H1 (cell line): ENCODE measurements around the gene ZNF512B. TPM values are rescaled to one million over a fixed set of nuclear protein-coding genes. Genes with fewer than 3 reads are reported as not detected.

ENCODE experiments used
- CTCF ChIA-PET: fragments of 300-600 bp; sonication (Branson Sonifier 250); formaldehyde crosslinking; loops from one replicate; lab custom pipeline; 2021; ENCODE audit not compliant: partially characterized antibody; lab: Charles Lee
- POLR2A ChIA-PET: fragments of 300-600 bp; sonication (Branson Sonifier 250); formaldehyde crosslinking; loops from one replicate; lab custom pipeline; 2021; ENCODE audit warnings: inconsistent platforms; ENCODE audit not compliant: partially characterized antibody; lab: Charles Lee
- DNase-seq, 2 experiments: peaks; one replicate each; pipeline versions ENCODE4 v3.0.0 to v3.0.0-alpha.2; 2010 to 2022; ENCODE audit warnings: low spot score in 2 of 2, low read depth in 1 of 2, mixed read lengths in 1 of 2
- FAIRE-seq: peaks from 2 replicates; lab custom pipeline; 2011; peaks lifted over from hg19 to GRCh38; lab: Jason Lieb, UNC
- H2AFZ ChIP-seq: 2 replicates; pipeline ENCODE4 v1.8.1; 2012; ENCODE audit warnings: low read length, inconsistent platforms
- H2AK5ac ChIP-seq: 2 replicates; pipeline ENCODE4 v1.6.1; 2013; ENCODE audit warnings: low read depth, low read length
- H2BK120ac ChIP-seq: replicated peaks from 2 replicates; pipeline ENCODE3; 2013; ENCODE audit warnings: low read depth, low read length, inconsistent platforms
- H2BK12ac ChIP-seq: 2 replicates; pipeline ENCODE4 v1.6.1; 2013; ENCODE audit warnings: low read depth, low read length
- H2BK15ac ChIP-seq: 2 replicates; pipeline ENCODE4 v1.6.1; 2013; ENCODE audit warnings: low read length
- H2BK20ac ChIP-seq: 2 replicates; pipeline ENCODE4 v1.6.1; 2013; ENCODE audit warnings: low read length
- H2BK5ac ChIP-seq: 2 replicates; pipeline ENCODE4 v1.6.1; 2013; ENCODE audit warnings: low read depth, low read length
- H3K14ac ChIP-seq: 2 replicates; pipeline ENCODE4 v1.6.1; 2013; ENCODE audit warnings: inconsistent platforms; ENCODE audit not compliant: insufficient read length
- H3K18ac ChIP-seq: 2 replicates; pipeline ENCODE4 v1.6.1; 2013; ENCODE audit warnings: low read length; ENCODE audit errors: extremely low read depth
- H3K23ac ChIP-seq: 2 replicates; pipeline ENCODE4 v1.6.1; 2013; ENCODE audit warnings: inconsistent platforms; ENCODE audit not compliant: insufficient read length
- H3K23me2 ChIP-seq: 2 replicates; pipeline ENCODE4 v1.6.1; 2013; ENCODE audit warnings: low read depth, low read length
- H3K27ac ChIP-seq: 2 replicates; pipeline ENCODE4 v1.6.1; 2011; ENCODE audit warnings: low read depth, low read length, inconsistent platforms
- H3K27me3 ChIP-seq, 4 experiments: replicated peaks in 1 of 4; 1 replicate in 1 of 4; 2 replicates in 3 of 4; pipeline versions ENCODE4 v1.6.1 to v1.8.1; 2011 to 2013; ENCODE audit warnings: low read length in 3 of 4, mild to moderate bottlenecking in 3 of 4, inconsistent platforms in 2 of 4, mixed read lengths in 2 of 4, moderate library complexity in 1 of 4; ENCODE audit not compliant: control insufficient read depth in 3 of 4, insufficient read depth in 3 of 4; ENCODE audit errors: extremely low read depth in 1 of 4
- H3K36me3 ChIP-seq, 4 experiments: 2 replicates each; pipeline versions ENCODE4 v1.6.1 to v1.8.1; 2011 to 2013; ENCODE audit warnings: mild to moderate bottlenecking in 4 of 4, low read length in 3 of 4, moderate library complexity in 2 of 4, control low read depth in 1 of 4, inconsistent platforms in 1 of 4; ENCODE audit not compliant: insufficient read depth in 4 of 4, control insufficient read depth in 2 of 4
- H3K4ac ChIP-seq: replicated peaks from 2 replicates; pipeline ENCODE3; 2013; ENCODE audit warnings: low read length, low read depth, mixed read lengths, inconsistent platforms; ENCODE audit not compliant: insufficient read length
- H3K4me1 ChIP-seq, 4 experiments: replicated peaks in 1 of 4; 1 replicate in 1 of 4; 2 replicates in 3 of 4; pipeline versions ENCODE4 v1.6.1 to v1.8.1; 2011 to 2013; ENCODE audit warnings: low read length in 3 of 4, inconsistent platforms in 2 of 4, mixed read lengths in 1 of 4; ENCODE audit not compliant: insufficient read depth in 4 of 4, control insufficient read depth in 3 of 4
- H3K4me2 ChIP-seq, 2 experiments: 2 replicates each; pipeline versions ENCODE4 v1.6.1 to v1.8.1; 2011 to 2013; ENCODE audit warnings: low read depth in 2 of 2, low read length in 2 of 2, control low read depth in 1 of 2, inconsistent platforms in 1 of 2, mild to moderate bottlenecking in 1 of 2; ENCODE audit not compliant: insufficient read depth in 1 of 2
- H3K4me3 ChIP-seq, 4 experiments: fragments of 200-600, 300-600 bp in 1 of 4; sonication (generic), shearing (Covaris generic), sonication (Bioruptor Twin) in 1 of 4; 2 replicates each; pipeline versions ENCODE4 v1.5.1 to v1.8.1; 2011 to 2016; ENCODE audit warnings: low read length in 4 of 4, low read depth in 3 of 4, control low read depth in 2 of 4, inconsistent platforms in 2 of 4, mild to moderate bottlenecking in 2 of 4, mixed read lengths in 1 of 4, moderate library complexity in 1 of 4; ENCODE audit not compliant: insufficient read depth in 2 of 4; ENCODE audit errors: extremely low read depth in 1 of 4
- H3K56ac ChIP-seq: replicated peaks from 2 replicates; pipeline ENCODE3; 2013; ENCODE audit warnings: low read depth, mild to moderate bottlenecking, mixed read lengths, low read length, inconsistent platforms; ENCODE audit not compliant: insufficient read length
- H3K79me1 ChIP-seq: 2 replicates; pipeline ENCODE4 v1.6.1; 2013; ENCODE audit warnings: low read depth, low read length, control low read depth
- H3K79me2 ChIP-seq, 2 experiments: 2 replicates each; pipeline versions ENCODE4 v1.6.1 to v1.8.1; 2012 to 2013; ENCODE audit warnings: low read length in 2 of 2, mild to moderate bottlenecking in 2 of 2, inconsistent platforms in 1 of 2; ENCODE audit not compliant: insufficient read depth in 2 of 2, control insufficient read depth in 1 of 2
- H3K9ac ChIP-seq, 4 experiments: replicated peaks in 1 of 4; 1 replicate in 1 of 4; 2 replicates in 3 of 4; pipeline versions ENCODE4 v1.6.1 to v1.8.1; 2011 to 2013; ENCODE audit warnings: low read depth in 3 of 4, low read length in 3 of 4, control low read depth in 2 of 4, mild to moderate bottlenecking in 2 of 4, moderate library complexity in 2 of 4, inconsistent platforms in 1 of 4; ENCODE audit errors: extremely low read depth in 1 of 4
- H3K9me3 ChIP-seq, 2 experiments: 2 replicates each; pipeline versions ENCODE4 v1.6.1 to v1.8.1; 2012 to 2013; ENCODE audit warnings: mild to moderate bottlenecking in 2 of 2, moderate library complexity in 2 of 2, control low read depth in 1 of 2, inconsistent platforms in 1 of 2, low read depth in 1 of 2, low read length in 1 of 2, mixed read lengths in 1 of 2; ENCODE audit not compliant: insufficient read depth in 2 of 2
- H4K20me1 ChIP-seq, 2 experiments: replicated peaks in 1 of 2; 2 replicates each; pipeline versions ENCODE3 to v1.8.1; 2011 to 2013; ENCODE audit warnings: inconsistent platforms in 2 of 2, low read length in 2 of 2, mild to moderate bottlenecking in 1 of 2; ENCODE audit not compliant: insufficient read depth in 2 of 2, control insufficient read depth in 1 of 2
- H4K5ac ChIP-seq: 2 replicates; pipeline ENCODE4 v1.6.1; 2013; ENCODE audit warnings: low read length, low read depth, mixed read lengths, inconsistent platforms; ENCODE audit not compliant: insufficient read length
- H4K8ac ChIP-seq: 2 replicates; pipeline ENCODE4 v1.8.0; 2013; ENCODE audit warnings: mild to moderate bottlenecking, moderate library complexity, low read length, inconsistent platforms; ENCODE audit not compliant: insufficient read depth; ENCODE audit errors: extremely low read depth
- H4K91ac ChIP-seq: replicated peaks from 2 replicates; pipeline ENCODE3; 2013; ENCODE audit warnings: low read length, mixed read lengths, inconsistent platforms; ENCODE audit not compliant: insufficient read length
- ATF2 ChIP-seq: IDR thresholded peaks from 2 replicates; pipeline ENCODE4 v1.6.1; 2012; ENCODE audit warnings: low read length, inconsistent platforms
- EP300 ChIP-seq, 2 experiments: IDR thresholded peaks; 1 replicate in 1 of 2; 2 replicates in 1 of 2; pipeline ENCODE4 v1.6.1; 2011 to 2012; ENCODE audit warnings: low read depth in 2 of 2, low read length in 2 of 2, mild to moderate bottlenecking in 2 of 2, borderline replicate concordance in 1 of 2, inconsistent platforms in 1 of 2, moderate library complexity in 1 of 2
- HDAC2 ChIP-seq, 2 experiments: fragments of 300-600 bp in 1 of 2; sonication (generic) in 1 of 2; IDR thresholded peaks; 2 replicates each; pipeline ENCODE4 v1.6.1; 2011 to 2012; ENCODE audit warnings: low read depth in 2 of 2, low read length in 2 of 2, mild to moderate bottlenecking in 2 of 2, moderate library complexity in 2 of 2, borderline replicate concordance in 1 of 2, inconsistent platforms in 1 of 2
- KDM1A ChIP-seq: fragments of 200-600, 300-600 bp; sonication (generic); IDR thresholded peaks from 2 replicates; pipeline ENCODE4 v1.7.1; 2016; ENCODE audit warnings: mild to moderate bottlenecking, low read length, borderline replicate concordance
- PHF8 ChIP-seq: fragments of 200-600 bp; sonication (generic); conservative IDR thresholded peaks from 2 replicates; pipeline ENCODE4 v1.7.1; 2012; ENCODE audit warnings: low read depth, mild to moderate bottlenecking, inconsistent platforms, low read length, moderate library complexity
- POLR2A ChIP-seq, 2 experiments: IDR thresholded peaks; 1 replicate in 1 of 2; 2 replicates in 1 of 2; pipeline ENCODE4 v1.6.1; 2011; ENCODE audit warnings: low read depth in 2 of 2, low read length in 2 of 2, mild to moderate bottlenecking in 2 of 2; ENCODE audit errors: control extremely low read depth in 1 of 2
- POLR2AphosphoS5 ChIP-seq: IDR thresholded peaks from 2 replicates; pipeline ENCODE4 v1.6.1; 2011; ENCODE audit warnings: low read depth, low read length
- SIRT6 ChIP-seq: IDR thresholded peaks from one replicate; pipeline ENCODE4 v1.7.1; 2012; ENCODE audit warnings: low read length, inconsistent platforms
- SP1 ChIP-seq: IDR thresholded peaks from 2 replicates; pipeline ENCODE4 v1.6.1; 2011; ENCODE audit warnings: low read depth, low read length
- WGBS, 2 experiments: shearing (Covaris generic) in 1 of 2; methylation state at CpG; one replicate each; pipeline versions ENCODE4 v1.1.6 to v1.1.7; 2013 to 2015; ENCODE audit warnings: low lambda C conversion rate in 2 of 2, mixed read lengths in 2 of 2, inconsistent platforms in 1 of 2, low coverage in 1 of 2, missing lambda C conversion rate in 1 of 2; ENCODE audit not compliant: insufficient replicate concordance in 2 of 2, insufficient coverage in 1 of 2, insufficient read length in 1 of 2; ENCODE audit errors: extremely low coverage in 1 of 2, missing lambda C conversion rate in 1 of 2; 5-methylcytosine and 5-hydroxymethylcytosine counted together
- polyA plus RNA-seq, 7 experiments: library from polyadenylated mRNA; depleted of rRNA in 3 of 7; stranded (reverse) in 5 of 7; unstranded in 2 of 7; fragments of >200 nt in 5 of 7; fragments of 200-250 nt in 2 of 7; gene quantifications; 1 replicate in 5 of 7; 2 replicates in 1 of 7; 4 replicates in 1 of 7; pipeline versions ENCODE4 v1.2.1 to v1.2.3, GENCODE V29; 2011 to 2013; ENCODE audit warnings: missing spikeins in 2 of 7, mixed read lengths in 2 of 7
- total RNA-seq: library from RNA; stranded (reverse); fragmentation: NEBNext Ultra II Directional; extraction: Animal tissue kit (Norgen Biotek cat#: 25700); gene quantifications from 2 replicates; pipeline ENCODE4 v1.2.1, GENCODE V29; 2021

The ZNF512B gene
- total and polyA plus RNA-seq, 2 of the 8 experiments (the other 6 are each of a cell fraction or from before 2014, with no cell fraction given), result 7.3 to 26.6 TPM

- DNase-seq, result peak; percentile 73 to 90
- H4K20me1 ChIP-seq, result peaks cover 10 to 22% of the 10 kb centered on the region in 2 experiments
- no peak overlapping the region for H2BK15ac ChIP-seq
- H3K4me1 ChIP-seq, result peaks cover 0 to 19% (median 12%) of the 10 kb centered on the region in 4 experiments; a peak in 6 of 7 replicates
- H3K4me3 ChIP-seq, result peak overlapping the region; percentile 66 to 76 (median 72)
- H2BK120ac ChIP-seq, result no peak overlapping the region
- H3K79me1 ChIP-seq, result peaks cover 19% of the 10 kb centered on the region
- H2AFZ ChIP-seq, result no peak overlapping the region
- no peak for FAIRE-seq
- 2% methylated on average over 26 of the region's 28 CpGs; no CpG with 5 or more reads in 1 of the 2 experiments for WGBS, 2 experiments
- H3K27me3 ChIP-seq, result no peaks in the 10 kb centered on the region
- H2BK5ac ChIP-seq, result peak overlapping the region; percentile 58; the same call in 1 of the 2 replicates
- no peak overlapping the region for H3K4ac ChIP-seq
- H3K23me2 ChIP-seq, result peaks cover 8% of the 10 kb centered on the region; the same call in 1 of the 2 replicates
- peak overlapping the region; percentile 49 for H3K27ac ChIP-seq
- no peak overlapping the region for H2BK12ac ChIP-seq
- no peak overlapping the region for H2AK5ac ChIP-seq
- no peak overlapping the region for H2BK20ac ChIP-seq
- ChIA-PET CTCF (interaction anchor here (1.1 to 2.0 kb wide), 2 partner anchors 17 to 83 kb away, joined by 3 to 12 read pairs; no protein-coding TSS in a partner anchor), POLR2A (interaction anchor here (0.7 to 4.0 kb wide), 8 partner anchors 11 to 369 kb away, joined by 3 to 68 read pairs (median 4); partner anchors contain the start of genes PRPF6 and TPD52L2)
- H3K9me3 ChIP-seq, result no peaks in the 10 kb centered on the region
- peak overlapping the region; percentile 74 for H4K91ac ChIP-seq
- peak overlapping the region; percentile 61 to 88 for H3K4me2 ChIP-seq
- peaks cover 4 to 18% (median 12%) of the 10 kb centered on the region in 4 experiments; a peak in 5 of 8 replicates for H3K36me3 ChIP-seq
- no peak overlapping the region; the same call in 1 of the 2 replicates for H4K8ac ChIP-seq
- H3K9ac ChIP-seq, result peak overlapping the region; percentile 46 to 59 (median 52); a peak in 6 of 7 replicates
- peak overlapping the region; percentile 81 for H4K5ac ChIP-seq
- H3K23ac ChIP-seq, result no peak overlapping the region
- peak overlapping the region; percentile 49; the same call in 1 of the 2 replicates for H3K18ac ChIP-seq
- H3K56ac ChIP-seq, result peak overlapping the region; percentile 59
- peaks cover 15 to 34% of the 10 kb centered on the region in 2 experiments; a peak in 3 of 4 replicates for H3K79me2 ChIP-seq
- H3K14ac ChIP-seq, result no peak overlapping the region
- TF ChIP-seq ATF2 (no peak), POLR2A (IDR thresholded peaks at IDR 0.05; ENCODE audit: control extremely low read depth in 1 of 2, low read depth in 2 of 2, low read length in 2 of 2) (peak in 1 of 2 experiments; percentile 85; a peak in 2 of 3 replicates), SIRT6 (no peak), EP300 (IDR thresholded peaks at IDR 0.05; ENCODE audit: borderline replicate concordance in 1 of 2, low read depth in 2 of 2, low read length in 2 of 2) (no peak), PHF8 (no peak; the same call in 1 of the 2 replicates), SP1 (peak; percentile 62; the same call in 1 of the 2 replicates), POLR2AphosphoS5 (peak; percentile 67), HDAC2 (IDR thresholded peaks at IDR 0.05; ENCODE audit: borderline replicate concordance in 1 of 2, low read depth in 2 of 2, low read length in 2 of 2) (peak in 1 of 2 experiments; percentile 88; a peak in 2 of 4 replicates), KDM1A (no peak)
Observed at GRCh38 chr20:63957004-63957689, 12.6 kb downstream of the ZNF512B start.
